ENCODE results near the gene RNF130.

RNF130 gene

DNA sequence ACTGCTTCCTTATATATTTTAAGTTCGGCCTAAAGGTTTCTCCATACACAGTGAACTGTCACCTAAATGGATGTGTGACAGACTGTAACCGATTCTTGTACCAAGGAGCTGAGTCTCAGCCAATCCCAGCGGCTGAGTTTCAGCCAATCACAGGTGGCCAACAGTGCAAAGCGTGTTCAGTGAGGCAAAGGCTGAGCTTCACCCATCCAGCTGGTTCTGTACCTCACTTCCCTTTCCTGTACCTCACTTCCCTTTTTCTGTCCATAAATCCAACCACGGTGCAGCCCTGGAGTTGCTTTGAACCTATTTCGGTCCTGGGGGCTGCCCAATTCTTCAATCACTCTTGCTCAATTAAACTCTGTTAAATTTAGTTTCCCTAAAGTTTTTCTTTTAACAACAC lies 148.1 kb downstream of the RNF130 start:
- no peaks in the 10 kb centered on the region for H3K9me3 ChIP-seq (ENCODE audit: control insufficient read depth, insufficient read depth, low read depth, low read length)
- TF ChIP-seq ZNF10 (tag by site-specific recombination; IDR thresholded peaks at IDR 0.05) (no peak), ZNF623 (tag by site-specific recombination; IDR thresholded peaks at IDR 0.05) (no peak), YY2 (tag by site-specific recombination; IDR thresholded peaks at IDR 0.05) (no peak), ZNF473 (tag by site-specific recombination; IDR thresholded peaks at IDR 0.05) (no peak), ZNF621 (tag by site-specific recombination; IDR thresholded peaks at IDR 0.05) (no peak), ZNF121 (tag by site-specific recombination; IDR thresholded peaks at IDR 0.05) (no peak), SCRT2 (tag by site-specific recombination; IDR thresholded peaks at IDR 0.05) (no peak), ZBTB1 (tag by site-specific recombination; IDR thresholded peaks at IDR 0.05) (no peak), ZNF416 (tag by site-specific recombination; IDR thresholded peaks at IDR 0.05) (no peak), ZNF792 (tag by site-specific recombination; IDR thresholded peaks at IDR 0.05) (no peak), OSR2 (tag by site-specific recombination; IDR thresholded peaks at IDR 0.05) (no peak), ZNF311 (tag by site-specific recombination; IDR thresholded peaks at IDR 0.05; ENCODE audit: borderline replicate concordance) (no peak)
- TF ChIP-seq, protein P1, sequence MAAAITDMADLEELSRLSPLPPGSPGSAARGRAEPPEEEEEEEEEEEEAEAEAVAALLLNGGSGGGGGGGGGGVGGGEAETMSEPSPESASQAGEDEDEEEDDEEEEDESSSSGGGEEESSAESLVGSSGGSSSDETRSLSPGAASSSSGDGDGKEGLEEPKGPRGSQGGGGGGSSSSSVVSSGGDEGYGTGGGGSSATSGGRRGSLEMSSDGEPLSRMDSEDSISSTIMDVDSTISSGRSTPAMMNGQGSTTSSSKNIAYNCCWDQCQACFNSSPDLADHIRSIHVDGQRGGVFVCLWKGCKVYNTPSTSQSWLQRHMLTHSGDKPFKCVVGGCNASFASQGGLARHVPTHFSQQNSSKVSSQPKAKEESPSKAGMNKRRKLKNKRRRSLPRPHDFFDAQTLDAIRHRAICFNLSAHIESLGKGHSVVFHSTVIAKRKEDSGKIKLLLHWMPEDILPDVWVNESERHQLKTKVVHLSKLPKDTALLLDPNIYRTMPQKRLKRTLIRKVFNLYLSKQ (tag by site-specific recombination; IDR thresholded peaks at IDR 0.05; ENCODE audit: borderline replicate concordance) = no peak
- TF ChIP-seq, protein P2, sequence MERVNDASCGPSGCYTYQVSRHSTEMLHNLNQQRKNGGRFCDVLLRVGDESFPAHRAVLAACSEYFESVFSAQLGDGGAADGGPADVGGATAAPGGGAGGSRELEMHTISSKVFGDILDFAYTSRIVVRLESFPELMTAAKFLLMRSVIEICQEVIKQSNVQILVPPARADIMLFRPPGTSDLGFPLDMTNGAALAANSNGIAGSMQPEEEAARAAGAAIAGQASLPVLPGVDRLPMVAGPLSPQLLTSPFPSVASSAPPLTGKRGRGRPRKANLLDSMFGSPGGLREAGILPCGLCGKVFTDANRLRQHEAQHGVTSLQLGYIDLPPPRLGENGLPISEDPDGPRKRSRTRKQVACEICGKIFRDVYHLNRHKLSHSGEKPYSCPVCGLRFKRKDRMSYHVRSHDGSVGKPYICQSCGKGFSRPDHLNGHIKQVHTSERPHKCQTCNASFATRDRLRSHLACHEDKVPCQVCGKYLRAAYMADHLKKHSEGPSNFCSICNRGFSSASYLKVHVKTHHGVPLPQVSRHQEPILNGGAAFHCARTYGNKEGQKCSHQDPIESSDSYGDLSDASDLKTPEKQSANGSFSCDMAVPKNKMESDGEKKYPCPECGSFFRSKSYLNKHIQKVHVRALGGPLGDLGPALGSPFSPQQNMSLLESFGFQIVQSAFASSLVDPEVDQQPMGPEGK (tag by site-specific recombination; IDR thresholded peaks at IDR 0.05) = no peak
- TF ChIP-seq, protein P3, sequence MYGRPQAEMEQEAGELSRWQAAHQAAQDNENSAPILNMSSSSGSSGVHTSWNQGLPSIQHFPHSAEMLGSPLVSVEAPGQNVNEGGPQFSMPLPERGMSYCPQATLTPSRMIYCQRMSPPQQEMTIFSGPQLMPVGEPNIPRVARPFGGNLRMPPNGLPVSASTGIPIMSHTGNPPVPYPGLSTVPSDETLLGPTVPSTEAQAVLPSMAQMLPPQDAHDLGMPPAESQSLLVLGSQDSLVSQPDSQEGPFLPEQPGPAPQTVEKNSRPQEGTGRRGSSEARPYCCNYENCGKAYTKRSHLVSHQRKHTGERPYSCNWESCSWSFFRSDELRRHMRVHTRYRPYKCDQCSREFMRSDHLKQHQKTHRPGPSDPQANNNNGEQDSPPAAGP (tag by site-specific recombination; IDR thresholded peaks at IDR 0.05) = no peak
- H3K36me3 ChIP-seq (ENCODE audit: control insufficient read depth in 2 of 2, insufficient read depth in 1 of 2, low read length in 2 of 2) = no peaks in the 10 kb centered on the region
- no peak overlapping the region for H3K27ac ChIP-seq (ENCODE audit: extremely low read depth, low read depth, low read length)
- no peaks in the 10 kb centered on the region for H3K4me1 ChIP-seq (ENCODE audit: control insufficient read depth, insufficient read depth, low read length)
- ChIA-PET POLR2A (no interaction called here), CTCF (no interaction called here)
- H3K4me3 ChIP-seq (ENCODE audit: low read depth, low read length) = no peak overlapping the region

DNA sequence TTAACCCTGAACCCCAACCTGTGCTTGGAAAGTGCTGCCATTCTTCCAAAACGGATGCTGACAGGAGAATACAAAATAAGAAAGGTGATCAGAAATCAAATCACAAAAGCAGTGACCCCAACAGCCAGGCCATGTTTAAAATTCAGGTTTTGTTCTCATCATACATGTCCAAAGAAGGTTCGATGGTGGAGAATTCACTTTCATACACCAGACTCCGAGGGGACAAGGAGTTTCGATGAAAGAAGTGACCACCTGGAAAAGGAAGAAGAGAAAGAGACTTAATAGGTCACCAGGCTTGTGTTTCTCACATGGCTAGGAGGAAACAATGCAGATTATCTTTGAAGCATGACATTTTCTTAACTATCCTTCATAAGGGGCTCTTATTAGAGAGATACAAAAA lies 151.4 kb downstream of the RNF130 start:
- TF ChIP-seq ZNF274 (IDR thresholded peaks at IDR 0.05; ENCODE audit: low read length) (no peak), ZNF274 (tag by site-specific recombination; IDR thresholded peaks at IDR 0.05; ENCODE audit: borderline replicate concordance) (no peak), ZNF510 (tag by site-specific recombination; IDR thresholded peaks at IDR 0.05; ENCODE audit: insufficient replicate concordance) (no peak)
- Histone ChIP-seq H3K36me3 (ENCODE audit: control insufficient read depth in 2 of 2, insufficient read depth in 1 of 2, low read length in 2 of 2) (no peaks in the 10 kb centered on the region), H3K9me3 (ENCODE audit: control insufficient read depth, insufficient read depth, low read depth, low read length) (no peaks in the 10 kb centered on the region), H3K27ac (ENCODE audit: extremely low read depth, low read depth, low read length) (no peak overlapping the region), H3K4me3 (ENCODE audit: low read depth, low read length) (no peak overlapping the region), H3K4me1 (ENCODE audit: control insufficient read depth, insufficient read depth, low read length) (no peaks in the 10 kb centered on the region)
- CTCF ChIA-PET = no interaction called here
- POLR2A ChIA-PET = no interaction called here

DNA sequence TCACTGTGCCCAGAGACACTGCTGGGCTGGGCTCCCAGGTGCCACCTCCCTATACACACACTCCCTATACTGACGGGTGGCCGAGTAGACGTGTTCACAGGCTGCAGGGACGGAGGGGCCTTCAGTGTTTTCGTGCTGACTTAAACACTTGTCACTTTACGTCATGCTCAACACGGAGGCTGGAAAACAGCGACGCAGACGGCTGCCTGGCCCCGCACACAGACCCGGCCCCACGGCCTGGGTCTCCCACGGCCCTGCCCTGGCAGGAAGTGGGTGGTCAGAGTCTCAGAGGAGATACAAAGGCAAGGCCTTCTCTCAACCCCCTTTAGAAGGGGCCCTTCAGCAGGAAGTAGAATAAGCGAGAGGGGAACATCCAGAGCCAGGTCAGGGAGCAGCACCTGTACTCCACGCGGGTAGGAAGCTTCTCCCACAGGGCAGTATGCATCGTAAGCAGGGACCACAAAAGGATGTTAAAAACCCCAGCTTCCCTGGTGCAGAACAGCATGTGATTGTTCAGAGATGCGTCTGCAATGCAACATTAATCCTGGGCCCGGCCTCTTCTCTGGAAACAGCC lies 152.0 kb downstream of the RNF130 start:
- CTCF ChIA-PET = interaction anchor here (0.9 kb wide), 1 partner anchor 12 kb away, joined by 3 read pairs; the partner anchor contains the start of gene TBC1D9B
- Histone ChIP-seq H3K27ac (ENCODE audit: extremely low read depth, low read depth, low read length) (no peak overlapping the region), H3K4me3 (ENCODE audit: low read depth, low read length) (no peak overlapping the region), H3K9me3 (ENCODE audit: control insufficient read depth, insufficient read depth, low read depth, low read length) (no peaks in the 10 kb centered on the region), H3K4me1 (ENCODE audit: control insufficient read depth, insufficient read depth, low read length) (no peaks in the 10 kb centered on the region), H3K36me3 (ENCODE audit: control insufficient read depth in 2 of 2, insufficient read depth in 1 of 2, low read length in 2 of 2) (no peaks in the 10 kb centered on the region)
- POLR2A ChIA-PET = no interaction called here
- no peak for TF ChIP-seq ZNF350 (tag by site-specific recombination; IDR thresholded peaks at IDR 0.05)
- TF ChIP-seq ZNF354C (tag by site-specific recombination; IDR thresholded peaks at IDR 0.05; ENCODE audit: borderline replicate concordance, low read depth) = no peak
- TF ChIP-seq ZNF549 (tag by site-specific recombination; IDR thresholded peaks at IDR 0.05) = no peak
- no peak for TF ChIP-seq EGR2 (tag by site-specific recombination; IDR thresholded peaks at IDR 0.05; ENCODE audit: low read depth)
- no peak for TF ChIP-seq GLI2 (tag by site-specific recombination; IDR thresholded peaks at IDR 0.05; ENCODE audit: borderline replicate concordance, low read depth)
- TF ChIP-seq, protein P4, sequence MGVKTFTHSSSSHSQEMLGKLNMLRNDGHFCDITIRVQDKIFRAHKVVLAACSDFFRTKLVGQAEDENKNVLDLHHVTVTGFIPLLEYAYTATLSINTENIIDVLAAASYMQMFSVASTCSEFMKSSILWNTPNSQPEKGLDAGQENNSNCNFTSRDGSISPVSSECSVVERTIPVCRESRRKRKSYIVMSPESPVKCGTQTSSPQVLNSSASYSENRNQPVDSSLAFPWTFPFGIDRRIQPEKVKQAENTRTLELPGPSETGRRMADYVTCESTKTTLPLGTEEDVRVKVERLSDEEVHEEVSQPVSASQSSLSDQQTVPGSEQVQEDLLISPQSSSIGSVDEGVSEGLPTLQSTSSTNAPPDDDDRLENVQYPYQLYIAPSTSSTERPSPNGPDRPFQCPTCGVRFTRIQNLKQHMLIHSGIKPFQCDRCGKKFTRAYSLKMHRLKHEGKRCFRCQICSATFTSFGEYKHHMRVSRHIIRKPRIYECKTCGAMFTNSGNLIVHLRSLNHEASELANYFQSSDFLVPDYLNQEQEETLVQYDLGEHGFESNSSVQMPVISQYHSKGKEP (tag by site-specific recombination; IDR thresholded peaks at IDR 0.05) = no peak
- TF ChIP-seq ZNF791 (tag by site-specific recombination; IDR thresholded peaks at IDR 0.05) = no peak
- TF ChIP-seq, protein P5, sequence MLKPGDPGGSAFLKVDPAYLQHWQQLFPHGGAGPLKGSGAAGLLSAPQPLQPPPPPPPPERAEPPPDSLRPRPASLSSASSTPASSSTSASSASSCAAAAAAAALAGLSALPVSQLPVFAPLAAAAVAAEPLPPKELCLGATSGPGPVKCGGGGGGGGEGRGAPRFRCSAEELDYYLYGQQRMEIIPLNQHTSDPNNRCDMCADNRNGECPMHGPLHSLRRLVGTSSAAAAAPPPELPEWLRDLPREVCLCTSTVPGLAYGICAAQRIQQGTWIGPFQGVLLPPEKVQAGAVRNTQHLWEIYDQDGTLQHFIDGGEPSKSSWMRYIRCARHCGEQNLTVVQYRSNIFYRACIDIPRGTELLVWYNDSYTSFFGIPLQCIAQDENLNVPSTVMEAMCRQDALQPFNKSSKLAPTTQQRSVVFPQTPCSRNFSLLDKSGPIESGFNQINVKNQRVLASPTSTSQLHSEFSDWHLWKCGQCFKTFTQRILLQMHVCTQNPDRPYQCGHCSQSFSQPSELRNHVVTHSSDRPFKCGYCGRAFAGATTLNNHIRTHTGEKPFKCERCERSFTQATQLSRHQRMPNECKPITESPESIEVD (tag by site-specific recombination; IDR thresholded peaks at IDR 0.05) = no peak

Measured in HEK293 (cell line).